ENCODE measurements around the gene RAC2.
A peak's percentile ranks its signal among the peaks of the same experiment; 100 is the strongest.

The RAC2 gene

DNA sequence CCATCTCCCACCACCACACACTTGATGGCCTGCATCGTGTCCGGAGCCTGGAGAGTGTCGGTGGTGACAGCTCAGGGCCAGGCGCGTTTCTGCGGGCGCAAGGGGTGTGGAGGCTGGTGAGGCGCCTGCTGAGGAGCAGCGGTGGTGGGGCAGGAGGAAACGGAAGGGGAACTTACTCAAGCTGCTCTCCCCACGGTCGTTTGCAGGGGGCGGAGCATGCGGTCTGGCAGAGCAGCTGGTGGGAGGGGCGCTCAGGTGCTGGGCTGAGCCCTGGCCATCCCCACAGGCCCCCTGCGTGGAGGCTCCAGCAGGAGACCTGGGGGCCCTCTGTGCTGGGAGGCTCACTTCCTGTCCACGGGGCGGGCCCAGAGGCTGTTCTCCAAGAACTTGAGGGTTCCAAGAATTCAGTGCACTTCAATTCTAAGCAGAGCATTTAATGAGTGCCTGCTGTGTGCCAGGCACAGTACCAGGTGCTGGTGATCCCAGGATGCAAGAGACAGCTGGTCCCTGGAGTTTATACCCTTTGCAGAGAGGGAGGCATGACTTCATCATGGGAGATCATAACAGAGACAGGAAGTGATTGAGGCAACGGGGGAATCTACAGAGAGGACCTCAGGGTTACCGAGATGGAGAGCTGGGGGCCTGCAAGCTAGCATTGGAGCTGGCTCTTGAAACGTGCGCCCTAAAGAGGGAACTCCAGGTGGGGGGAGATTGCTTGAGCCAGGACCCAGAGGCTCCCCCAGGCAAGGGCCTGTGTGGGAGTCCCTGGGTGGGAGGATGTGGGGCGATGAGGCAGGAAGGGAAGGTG is at the start of gene RAC2:
Gene RAC2 (minus strand): TSS at position 156 of the 808 bp plus-strand sequence. CDS start 121 bp downstream, at position 35.
- peak; percentile 90 for DNase-seq

DNA sequence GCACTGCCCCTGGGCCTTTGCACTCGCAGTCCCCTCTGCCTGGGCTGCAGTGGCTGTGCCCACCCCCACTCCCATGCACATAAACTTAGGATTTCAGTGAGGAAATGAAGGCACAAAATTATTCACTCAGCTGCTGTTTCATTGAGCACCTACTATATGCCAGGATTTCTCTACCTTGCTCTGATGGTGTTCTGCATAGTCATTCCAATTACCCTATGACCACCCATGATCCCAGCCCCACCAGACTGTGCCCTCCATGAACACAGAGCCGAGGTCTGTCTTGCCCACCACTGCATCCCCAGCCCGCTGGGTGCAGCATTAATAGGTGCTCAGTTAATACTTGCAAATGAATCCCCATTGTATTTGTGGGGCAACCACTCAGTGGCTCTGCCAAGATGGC is 49.1 kb upstream of the RAC2 start:
- DNase-seq: no peak

DNA sequence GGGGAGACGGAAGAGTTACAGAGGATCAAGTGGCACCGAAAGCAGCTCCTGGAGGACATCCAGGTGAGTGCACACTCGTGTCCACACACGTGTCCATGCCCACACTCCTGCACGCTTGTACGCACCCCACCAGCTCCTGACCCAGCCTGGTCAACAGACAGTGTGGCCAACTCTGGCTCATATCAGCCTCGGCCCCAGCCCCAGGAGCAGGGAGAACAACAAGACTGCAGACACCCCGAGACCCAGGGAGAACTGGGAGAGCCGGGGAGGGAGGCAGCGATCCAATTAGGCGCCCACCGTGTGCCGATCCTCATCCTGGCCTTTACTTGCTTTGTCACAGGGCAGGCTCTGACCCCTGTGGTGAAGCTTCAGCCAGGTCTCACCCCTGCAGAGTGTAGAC is 48.6 kb upstream of the RAC2 start:
- DNase-seq: no peak

DNA sequence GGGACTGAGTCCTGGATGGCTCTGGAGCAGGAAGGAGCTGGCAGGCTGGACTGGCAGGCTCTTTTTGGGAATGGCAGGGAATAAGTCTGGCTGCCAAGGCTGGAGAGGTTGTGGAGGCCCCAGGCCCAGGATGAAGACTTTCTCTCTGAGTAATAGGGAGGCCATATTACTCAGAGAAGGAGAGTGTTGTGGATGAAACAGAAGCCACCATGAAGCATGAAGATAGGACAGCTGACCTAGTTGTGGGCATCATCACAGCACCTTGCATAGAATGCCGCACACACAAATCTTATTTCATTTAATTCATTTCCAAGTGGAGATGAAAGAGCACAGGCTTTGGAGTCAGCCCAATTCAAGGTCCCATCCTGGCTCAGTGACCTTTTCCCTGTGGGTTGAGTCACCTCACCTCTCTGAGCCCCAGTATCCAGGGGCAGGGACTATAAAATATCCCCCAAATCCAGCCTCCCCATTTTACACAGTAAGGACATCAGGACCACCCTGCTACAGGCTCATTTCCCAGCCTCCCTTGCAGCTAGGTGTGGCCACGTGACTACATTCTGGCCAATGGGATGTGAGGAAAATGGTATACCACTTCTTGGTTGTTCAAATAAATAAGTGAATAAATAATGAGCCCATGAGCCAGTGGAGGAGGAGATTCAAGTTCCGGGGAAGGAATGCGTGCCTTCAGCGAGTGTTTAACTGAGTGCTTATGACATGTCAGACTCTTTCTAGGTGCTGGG is 47.7 kb upstream of the RAC2 start:
- no peak for DNase-seq

DNA sequence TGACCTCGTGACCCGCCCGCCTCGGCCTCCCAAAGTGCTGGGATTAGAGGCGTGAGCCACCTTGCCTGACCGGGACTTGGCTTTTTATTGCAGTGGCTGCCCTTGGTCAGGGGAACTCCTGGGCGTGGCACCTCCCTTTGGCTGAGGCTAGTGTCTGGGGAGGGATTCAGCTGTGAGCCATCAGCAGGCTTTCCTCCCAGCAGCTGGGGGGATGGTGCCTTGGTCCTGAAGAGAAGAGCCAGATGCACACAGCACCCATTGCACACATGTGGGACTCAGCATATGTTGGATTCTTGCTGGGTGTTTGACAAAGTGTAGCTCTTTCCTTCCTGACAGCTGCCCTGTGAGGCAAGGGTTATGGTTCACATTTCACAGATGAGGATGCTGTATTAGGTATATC is 46.7 kb upstream of the RAC2 start:
- no peak for DNase-seq

DNA sequence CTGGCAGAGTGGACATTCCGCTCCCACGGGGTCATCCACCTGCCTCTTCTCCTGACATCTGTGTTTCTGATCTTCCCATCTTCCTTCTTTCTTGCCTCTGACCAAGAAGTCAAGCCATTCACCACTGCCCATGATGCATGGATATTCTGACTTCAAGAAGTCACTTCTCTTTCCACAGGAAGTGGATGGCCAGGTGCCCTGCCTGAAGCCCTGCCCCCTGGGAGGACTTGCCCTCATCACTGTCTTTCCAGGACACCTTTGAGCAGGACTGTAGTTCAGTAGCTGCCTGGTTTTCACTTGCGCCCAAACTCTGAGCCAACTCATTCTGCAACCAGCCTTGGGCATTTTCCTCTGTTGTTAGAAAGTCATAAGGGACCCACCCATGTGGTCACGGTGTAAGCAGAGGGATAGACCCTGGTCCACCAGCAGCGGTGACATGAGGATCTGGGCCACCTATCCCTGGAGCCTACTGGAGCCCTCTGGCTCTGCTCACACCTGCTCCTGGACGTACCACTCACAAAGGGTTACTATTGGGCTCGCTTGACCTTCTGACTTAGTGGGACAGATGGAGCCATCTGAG is 45.2 kb upstream of the RAC2 start:
- DNase-seq: no peak

DNA sequence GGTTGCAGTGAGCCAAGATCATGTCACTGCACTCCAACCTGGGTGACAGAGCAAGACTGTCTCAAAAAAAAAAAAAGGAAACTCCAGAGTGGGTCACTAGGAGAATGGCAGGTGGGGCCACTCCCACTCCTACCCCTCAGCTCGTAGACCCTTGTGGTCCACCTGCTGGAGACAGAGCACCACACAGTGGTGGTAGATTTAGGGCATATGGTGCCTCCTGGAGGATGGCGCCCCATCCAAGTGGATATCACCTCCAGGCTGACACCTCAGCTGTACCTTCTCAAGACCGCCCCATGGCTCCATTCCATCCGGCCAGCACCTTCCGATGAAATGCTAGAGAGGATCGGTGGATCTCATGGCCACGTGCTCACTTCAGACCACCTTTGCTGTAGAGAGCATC is 44.5 kb upstream of the RAC2 start:
- DNase-seq: no peak

DNA sequence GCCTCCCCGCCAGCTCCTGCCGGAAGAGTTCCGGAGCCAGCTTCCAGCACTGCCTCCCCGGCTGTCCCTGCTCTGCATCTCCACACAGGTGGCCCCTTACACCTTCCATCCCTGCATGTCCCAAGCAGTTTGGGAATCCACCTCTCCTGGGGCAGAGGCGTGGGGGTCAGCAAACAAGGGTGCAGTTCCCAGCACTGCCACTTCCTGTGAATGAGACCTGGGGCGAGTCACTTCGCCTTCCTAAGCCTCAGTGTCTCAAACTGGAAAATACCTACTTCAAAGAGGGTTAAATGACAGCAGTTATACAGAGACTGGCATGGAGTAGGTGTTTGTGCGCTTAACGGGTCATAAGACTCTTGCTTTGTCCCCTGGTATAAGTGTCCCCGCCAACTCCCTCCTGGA is 43.5 kb upstream of the RAC2 start:
- no peak for DNase-seq

DNA sequence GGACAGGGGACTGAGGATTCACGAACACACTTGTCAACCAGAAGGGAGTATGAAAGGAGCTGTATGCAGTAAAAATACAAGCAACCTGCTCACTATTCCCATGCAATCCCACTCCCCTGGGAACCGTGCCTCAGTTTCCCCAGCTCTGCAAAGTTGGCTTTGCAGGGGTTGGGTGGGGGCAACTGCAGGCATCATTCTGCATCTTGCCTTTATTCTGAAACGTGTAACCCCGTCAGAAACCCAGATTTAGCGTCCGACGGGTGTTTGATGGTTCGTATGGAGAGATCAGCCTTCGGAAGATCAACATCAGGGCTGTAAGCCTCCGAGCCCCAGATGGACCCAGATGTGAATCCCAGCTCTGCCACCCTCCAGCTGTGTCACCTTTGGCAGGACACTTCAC is 41.9 kb upstream of the RAC2 start:
- DNase-seq: no peak

DNA sequence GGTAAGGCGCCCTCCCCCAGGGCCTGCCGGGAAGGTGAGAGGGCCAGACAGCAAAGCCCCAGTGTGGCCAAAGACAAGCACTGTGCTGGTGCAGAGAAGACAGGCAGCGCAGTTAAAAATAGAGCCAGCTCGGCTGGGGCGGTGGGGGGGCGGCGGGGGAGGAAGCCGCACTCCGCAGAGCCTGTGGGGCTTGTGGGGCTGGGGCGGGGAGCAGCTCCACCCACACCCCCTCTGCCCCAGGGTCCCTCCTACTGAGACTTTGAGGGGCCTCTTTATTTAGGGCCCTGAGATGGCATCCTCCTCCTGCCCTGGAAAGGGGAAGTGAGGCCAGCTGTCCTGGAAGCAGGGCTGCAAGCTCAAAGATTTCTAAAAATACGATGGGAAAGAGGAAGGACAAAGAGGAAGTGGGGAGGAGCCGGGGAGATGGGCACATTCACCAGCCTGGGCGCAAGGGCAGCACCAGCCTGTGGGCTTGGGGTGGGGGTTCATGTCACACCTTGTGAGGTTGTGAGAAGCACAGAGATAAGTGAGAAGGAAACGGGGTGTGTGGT is 40.8 kb upstream of the RAC2 start:
- peak; percentile 64 for DNase-seq

DNA sequence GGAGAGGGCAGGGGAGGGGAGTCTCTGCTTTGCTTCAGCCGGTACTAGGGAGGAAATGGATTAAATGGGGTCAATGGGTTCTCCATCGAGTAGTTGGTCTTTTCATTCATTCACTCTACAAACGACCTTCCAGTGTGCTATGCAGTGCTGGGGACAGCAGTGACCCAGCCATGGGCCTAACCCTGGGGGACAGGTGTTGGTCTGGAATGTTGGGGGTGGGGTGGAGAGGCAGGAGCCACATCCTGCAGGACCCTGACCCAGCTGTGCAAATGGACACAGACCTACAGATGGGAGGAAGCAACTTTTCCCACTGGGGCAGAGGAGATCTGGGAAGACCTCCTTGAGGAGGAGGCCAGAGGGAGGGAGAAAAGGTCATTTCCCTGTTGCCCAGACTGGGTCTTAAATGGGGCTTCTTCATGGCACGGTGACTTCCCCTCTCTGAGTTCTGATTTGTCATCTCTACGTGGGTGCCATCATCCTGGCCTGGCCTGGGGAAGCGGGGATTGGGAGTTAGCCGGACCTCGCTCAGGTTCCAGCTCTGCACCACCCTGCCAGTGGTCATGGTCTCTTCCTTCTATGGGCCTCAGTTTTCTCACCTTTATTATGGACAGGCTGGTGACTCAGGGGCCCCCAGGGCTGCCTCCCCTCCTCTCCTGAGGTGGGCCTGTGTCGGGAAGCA is 40.2 kb upstream of the RAC2 start:
- no peak for DNase-seq

DNA sequence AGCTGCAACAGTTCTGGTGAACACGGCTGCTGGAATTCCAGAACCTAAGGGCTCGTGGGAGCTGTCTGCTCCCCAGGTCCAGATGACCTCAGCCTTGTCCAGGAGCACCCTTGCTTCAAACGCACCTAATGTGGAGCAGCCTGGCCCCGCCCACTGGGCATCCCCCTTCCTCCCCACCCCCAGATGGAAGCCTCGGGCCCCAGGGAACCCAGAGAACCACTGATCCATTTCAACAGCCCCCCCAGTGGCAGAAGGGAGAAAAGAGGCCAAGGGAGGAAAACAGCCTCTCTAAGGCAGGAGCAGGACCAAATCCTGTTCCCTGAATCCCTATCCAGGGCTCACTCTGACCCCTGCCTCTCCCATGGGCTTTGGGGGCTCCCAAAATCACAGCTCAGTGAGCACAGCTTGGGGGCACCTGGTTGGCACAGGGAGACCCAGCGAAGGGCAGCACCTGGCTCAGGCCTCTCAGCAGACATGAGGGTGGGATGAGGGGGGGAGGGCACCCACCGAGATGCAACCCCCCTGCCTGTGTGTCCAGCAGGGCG is 39.4 kb upstream of the RAC2 start:
- DNase-seq: peak; percentile 67

DNA sequence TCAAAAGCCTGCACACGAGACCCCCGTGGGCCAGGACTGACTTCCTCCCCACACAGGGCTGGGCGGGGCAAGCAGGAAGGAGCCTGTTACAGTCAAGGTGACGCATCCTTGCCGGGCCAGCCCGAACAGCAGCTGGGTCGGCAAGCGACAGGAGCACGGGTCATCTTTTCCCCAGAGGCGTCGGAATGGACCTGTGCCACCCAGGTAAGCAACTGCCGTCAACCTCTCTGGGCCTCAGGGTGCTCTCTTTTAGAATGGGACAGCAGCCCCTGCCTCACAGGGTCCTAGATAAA is 38.3 kb upstream of the RAC2 start, which contains the start of gene CYTH4:
Gene CYTH4 (plus strand): TSS at position 124 of the 293 bp plus-strand sequence. CDS start 62 bp downstream, at position 186.
- peak; percentile 80 for DNase-seq

DNA sequence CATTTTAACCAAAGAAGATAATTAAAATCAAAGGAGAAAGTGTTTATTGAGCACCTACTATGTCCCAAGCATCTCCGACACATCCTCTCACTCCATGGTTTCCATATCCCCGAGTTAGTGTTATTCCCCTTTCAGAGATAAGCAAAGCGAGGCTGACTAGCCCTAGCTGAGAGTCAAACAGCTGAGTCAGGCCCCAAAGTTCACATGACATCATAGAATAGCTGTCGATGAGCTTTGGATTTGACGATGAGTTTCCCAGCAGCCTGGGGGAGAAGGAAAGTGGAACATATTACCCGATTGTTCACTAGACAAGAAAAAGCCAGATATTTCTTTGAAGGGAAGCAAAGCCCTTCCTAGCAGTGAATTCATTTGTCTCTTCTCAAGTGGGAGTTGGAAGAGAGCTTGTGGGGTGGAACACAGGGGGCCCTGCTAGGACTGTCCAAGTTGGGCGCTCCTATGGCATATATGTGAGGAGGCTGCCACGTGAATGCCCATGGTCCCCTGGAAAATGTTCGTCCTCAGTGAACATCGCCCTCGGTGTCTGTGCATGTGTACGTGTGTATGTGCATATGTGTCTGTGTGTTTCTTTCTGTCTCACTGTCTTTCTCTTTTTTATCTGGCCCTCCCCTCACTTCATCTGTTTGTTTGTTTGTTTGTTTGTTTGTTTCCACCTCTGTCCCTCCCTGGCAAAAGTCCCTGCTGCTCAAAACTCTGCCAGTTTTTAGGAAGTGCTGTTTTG is 37.7 kb upstream of the RAC2 start:
- no peak for DNase-seq

DNA sequence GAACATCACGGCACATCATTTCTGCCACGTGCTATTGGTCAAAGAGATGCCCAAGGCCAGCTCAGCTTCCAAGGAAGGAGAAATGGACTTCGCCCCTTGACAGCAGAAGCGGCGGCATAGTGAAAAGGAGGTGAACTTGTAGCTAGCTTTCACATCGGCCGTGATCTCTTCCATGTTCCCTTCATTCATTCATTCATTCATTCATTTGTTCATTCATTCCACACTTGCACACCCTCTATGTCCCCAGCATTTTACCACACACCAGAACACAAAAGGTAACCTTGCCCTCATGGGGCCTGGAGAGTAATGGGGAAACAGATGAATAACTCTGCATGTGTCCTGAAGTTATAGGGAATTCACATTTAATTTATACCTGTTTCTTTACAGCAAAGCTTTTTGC is 37.1 kb upstream of the RAC2 start:
- no peak for DNase-seq

DNA sequence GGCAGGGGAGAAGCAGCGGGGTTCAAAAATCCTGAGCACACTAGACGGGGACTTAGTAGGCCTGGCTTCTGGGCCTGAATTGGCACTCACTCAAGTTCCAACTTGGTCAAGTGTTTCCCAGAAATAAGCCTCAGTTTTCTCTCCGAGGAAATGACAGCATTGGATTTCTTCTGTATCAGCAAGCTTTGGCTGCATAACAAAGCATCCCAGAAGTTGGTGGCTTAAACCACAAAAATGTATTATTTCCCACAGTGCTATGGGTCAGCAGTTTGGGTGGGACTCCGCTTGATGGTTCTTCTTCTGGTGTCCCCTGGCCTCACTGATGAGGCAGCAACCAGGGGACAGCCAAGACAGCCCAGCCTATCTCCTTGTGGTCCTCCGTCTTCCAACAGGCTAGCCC is 36.6 kb upstream of the RAC2 start:
- DNase-seq: no peak

DNA sequence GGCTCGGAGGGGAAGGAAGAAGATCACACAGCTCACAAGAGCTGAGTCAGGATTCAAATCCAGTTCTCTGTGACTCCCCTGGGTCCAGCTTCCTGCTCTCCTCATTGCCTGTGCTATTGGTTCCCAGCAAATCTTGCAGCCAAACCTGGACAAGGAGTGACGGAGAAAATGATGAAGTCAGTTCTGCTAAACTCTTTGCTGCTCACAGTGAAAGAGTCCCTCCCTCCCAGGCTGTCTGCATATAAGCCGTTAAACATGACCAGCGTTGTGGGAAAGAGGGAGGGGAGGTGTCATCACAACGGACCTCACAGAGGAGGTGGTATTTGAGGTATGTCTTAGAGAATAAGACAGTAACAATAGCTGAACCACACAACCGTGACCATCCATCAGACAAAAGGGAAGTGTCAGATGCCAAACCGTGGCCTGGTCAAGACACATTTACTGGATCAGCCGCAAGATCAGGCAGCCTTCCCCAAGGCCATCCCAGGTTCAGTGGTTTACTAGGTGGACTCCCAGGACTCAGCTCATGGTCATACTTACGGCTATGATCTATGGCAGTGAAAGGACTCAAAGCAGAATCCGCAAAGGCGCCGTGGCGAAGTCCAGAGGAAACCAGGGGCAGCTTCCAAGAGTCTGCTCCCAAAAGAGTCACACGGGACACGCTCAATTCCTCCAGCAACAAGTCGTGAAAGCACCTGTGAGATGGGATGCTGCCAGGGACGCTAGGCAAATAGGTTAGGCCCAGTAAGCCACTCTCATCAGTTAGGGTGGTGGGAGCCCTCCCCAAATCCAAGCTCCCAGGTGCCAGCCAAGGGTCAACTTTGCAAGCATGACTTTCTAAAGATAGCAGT is 35.5 kb upstream of the RAC2 start:
- DNase-seq: no peak

DNA sequence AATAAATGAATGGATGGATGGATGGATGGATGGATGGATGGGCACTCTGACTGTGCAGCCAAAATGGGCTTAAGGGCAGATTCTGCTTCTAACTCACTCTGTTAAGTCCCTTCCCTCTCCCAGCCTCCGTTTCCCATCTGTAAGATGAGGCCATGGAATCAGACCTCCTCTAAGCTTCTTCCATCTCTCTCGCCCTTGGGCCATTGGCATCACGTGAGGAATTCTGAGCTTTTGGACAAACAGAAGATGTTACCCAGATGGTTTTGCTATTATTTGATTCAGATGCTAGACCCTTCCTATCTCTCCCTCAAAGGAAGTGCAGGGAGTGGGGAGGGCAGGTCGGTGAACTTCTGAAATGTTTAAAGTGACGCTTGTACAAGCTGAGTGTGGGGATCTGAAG is 34.2 kb upstream of the RAC2 start:
- no peak for DNase-seq

DNA sequence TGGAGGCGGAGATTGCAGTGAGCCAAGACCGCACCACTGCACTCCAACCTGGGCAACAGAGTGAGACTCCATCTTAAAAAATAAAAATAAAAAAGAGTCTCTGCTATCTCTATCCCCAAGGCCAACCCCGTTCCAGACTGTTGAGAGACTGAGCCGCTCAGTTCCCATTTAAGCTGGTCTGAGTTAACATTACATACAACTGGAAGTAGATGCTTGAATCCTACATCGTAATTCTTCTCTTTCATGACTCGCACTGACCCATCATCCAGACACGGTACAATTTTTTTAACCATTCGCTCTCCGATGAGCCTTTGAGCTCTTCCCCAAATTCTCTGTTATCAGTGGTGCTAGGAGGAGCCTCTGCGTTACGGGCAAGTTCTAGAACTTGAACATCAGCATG is 33.3 kb upstream of the RAC2 start:
- no peak for DNase-seq

DNA sequence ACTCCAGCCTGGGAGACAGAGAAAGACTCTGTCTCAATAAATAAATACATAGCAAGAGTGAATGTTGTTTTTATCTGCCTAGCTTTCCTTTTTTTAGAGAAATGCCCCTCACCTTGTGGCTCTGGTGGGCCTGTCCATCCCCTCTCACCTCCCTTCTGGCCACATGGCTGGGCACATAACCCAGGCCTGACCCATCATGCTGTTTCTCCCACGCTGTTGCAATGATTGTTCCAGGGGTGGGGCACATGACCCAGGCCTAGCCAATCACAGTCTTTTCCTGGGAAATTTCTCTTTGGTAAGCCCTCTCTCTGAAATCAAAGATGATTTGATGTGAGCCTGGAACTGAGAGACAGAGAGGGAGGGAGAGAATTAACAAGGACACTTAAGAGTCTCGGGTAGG is 32.7 kb upstream of the RAC2 start:
- DNase-seq: no peak

DNA sequence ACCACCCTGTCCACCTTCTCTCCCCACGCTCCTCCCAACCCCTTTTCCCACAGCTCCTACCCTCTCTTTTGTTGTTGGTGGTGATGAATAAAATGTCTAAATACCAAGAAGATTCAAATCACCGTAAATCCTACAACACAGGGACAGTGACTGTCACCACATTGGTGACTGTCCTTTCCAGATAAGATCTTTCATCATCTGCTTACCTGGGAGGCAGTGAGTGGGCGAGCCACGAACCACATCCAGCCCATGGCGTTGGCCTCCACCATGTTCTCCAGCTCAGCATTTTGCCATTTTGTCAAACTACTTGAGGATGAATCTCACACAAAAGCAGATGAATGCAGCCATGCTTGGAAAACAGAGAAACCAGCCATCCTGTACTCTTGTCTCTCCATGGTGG is 31.6 kb upstream of the RAC2 start:
- DNase-seq: no peak

Data from activated gamma-delta T cell treated with Interleukin-2 at 50 U/mL for 16 hours (primary cell).